SHP77 treated with DMSO at 0.1 percent for 48 hours (cell line): ENCODE data around the gene LY9.
"Not testable (repeated sequence)": the region's sequence is repeated elsewhere in the genome, so short reads cannot be mapped to it uniquely, and the experiment has no call there.

Experiments used
- DNase-seq: peaks from one replicate; lab custom pipeline; 2025; lab: John Stamatoyannopoulos, UW

The LY9 gene

GRCh38 chr1:160866001-160866694, 70.2 kb downstream of the LY9 start:
- no peak for DNase-seq

- DNase-seq: no peak
Measured at GRCh38 chr1:160866695-160867260, 70.8 kb downstream of the LY9 start.

- DNase-seq: not testable (repeated sequence)
Measured at GRCh38 chr1:160867651-160868050, 71.7 kb downstream of the LY9 start.

- DNase-seq: no peak
Measured at GRCh38 chr1:160868141-160868540, 72.2 kb downstream of the LY9 start.

- DNase-seq: no peak
Measured at GRCh38 chr1:160874935-160875334, 79.0 kb downstream of the LY9 start.

GRCh38 chr1:160875591-160875990, 79.6 kb downstream of the LY9 start:
- not testable (repeated sequence) for DNase-seq

GRCh38 chr1:160876311-160876710, 80.3 kb downstream of the LY9 start:
- DNase-seq: no peak

- no peak for DNase-seq
Measured at GRCh38 chr1:160877221-160877620, 81.2 kb downstream of the LY9 start.
